HT-29 (cell line): ENCODE results near the gene PPIH. TPM values are rescaled to one million over a fixed set of nuclear protein-coding genes. Genes with fewer than 3 reads are reported as not detected.
A peak's percentile ranks its signal among the peaks of the same experiment; 100 is the strongest.
"Not testable (repeated sequence)": the region's sequence is repeated elsewhere in the genome, so short reads cannot be mapped to it uniquely, and the experiment has no call there.

Source experiments
- DNase-seq: peaks from one replicate; pipeline ENCODE4 v3.0.0-alpha.2; 2015; ENCODE audit warnings: low spot score
- total RNA-seq: library from RNA; depleted of rRNA; stranded (reverse); fragments of >200 nt; shearing (Covaris generic); gene quantifications from 2 replicates; pipeline ENCODE4 v1.2.3, GENCODE V29; 2014

Gene PPIH
- total RNA-seq, 1 experiment from 2014 or later = 61.7 TPM

DNA sequence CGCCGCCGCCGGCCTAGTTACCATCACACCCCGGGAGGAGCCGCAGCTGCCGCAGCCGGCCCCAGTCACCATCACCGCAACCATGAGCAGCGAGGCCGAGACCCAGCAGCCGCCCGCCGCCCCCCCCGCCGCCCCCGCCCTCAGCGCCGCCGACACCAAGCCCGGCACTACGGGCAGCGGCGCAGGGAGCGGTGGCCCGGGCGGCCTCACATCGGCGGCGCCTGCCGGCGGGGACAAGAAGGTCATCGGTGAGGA is 24.2 kb downstream of the PPIH start:
- not testable (repeated sequence) for DNase-seq

DNA sequence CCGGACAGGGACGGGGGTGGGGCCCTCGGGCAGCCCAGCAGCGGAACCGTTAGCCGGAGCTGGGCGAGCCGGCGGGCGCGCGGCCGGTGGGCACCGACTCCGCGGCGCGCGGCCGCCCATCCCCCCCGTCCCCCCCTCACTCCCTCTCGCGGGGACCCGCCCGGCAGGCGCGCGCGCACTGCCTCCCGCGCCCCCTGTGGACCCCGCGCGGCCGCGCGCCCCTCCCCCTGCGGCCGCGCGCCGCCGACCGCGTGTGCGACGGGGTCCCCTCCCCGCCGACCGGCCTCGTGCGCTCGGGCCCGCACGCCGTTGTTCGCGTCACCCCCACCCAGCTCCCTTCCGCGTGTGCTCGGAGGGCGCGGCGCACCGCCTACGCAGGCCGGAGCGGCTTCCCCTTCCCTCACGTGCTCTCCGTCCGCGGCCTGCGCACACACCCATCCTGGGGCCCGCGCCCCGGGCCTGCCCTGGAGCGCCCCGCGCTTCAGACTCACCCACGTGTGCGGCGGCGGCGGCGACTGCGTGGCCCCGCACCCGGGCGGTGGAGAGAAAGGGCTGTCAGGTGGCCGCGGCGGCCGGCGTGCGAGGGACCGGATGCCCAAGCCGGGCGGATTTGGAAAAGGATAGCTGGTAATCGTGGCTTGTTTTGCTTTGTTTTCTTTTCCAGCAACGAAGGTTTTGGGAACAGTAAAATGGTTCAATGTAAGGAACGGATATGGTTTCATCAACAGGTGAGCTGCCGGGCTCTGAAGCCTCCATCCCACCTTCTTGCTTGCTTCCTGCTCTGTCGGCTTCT is 24.7 kb downstream of the PPIH start:
- DNase-seq = peak; percentile 63

DNA sequence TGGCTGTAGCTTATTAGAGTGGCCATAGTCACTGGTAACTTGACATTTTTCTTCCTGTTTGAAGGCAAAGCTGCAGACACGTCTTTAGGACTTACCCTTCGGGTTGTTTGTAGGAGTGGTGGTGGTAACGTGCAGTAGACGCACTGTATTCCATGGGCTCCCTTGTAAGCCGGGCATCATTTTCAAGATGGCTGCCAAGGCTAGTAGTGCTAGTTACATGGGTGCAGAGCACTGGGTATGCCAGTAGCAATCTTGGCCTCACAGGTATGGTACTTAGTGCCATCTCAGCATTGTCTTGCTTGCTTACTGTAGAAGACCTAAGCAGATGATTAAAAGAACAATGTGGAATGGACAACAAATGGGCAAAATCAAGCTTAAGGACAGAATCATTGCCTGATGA is 25.9 kb downstream of the PPIH start:
- peak; percentile 44 for DNase-seq

DNA sequence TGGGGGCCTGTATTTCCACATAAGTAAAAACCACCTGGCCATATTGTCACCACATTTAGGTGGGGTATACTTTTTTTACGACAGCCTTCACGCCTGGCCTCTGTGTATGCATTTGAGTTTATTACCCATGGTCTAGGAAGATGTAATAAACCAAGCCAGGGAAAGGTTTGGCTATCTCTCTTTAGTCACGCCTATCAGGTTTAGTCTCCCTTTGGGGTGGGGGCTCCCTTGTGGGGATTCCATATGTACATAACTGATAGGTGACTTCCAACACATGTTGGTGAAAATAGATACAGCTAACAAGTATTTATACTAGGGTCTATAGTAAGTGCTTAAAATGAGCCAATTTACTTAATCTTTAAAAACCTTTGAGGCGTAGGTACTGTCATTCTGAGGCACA is 28.2 kb downstream of the PPIH start:
- DNase-seq = no peak

DNA sequence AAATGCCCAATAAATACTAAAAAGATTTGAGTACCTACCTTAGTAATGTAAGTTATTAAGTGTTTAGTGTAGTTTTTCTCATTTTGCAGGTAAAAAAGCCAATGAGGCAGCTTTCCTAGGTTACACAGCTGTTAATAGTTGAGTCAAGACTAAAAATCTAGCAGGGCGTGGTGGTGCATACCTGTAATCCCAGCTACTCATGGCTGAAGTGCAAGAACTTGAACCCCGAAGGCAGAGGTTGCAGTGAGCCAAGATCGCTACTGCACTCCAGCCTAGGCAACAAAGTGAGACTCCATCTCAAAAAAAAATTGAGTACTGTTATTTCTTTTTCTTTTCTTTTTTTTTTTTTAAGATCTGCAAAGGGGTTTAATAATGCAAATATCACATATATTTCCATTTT is 31.7 kb downstream of the PPIH start:
- no peak for DNase-seq

DNA sequence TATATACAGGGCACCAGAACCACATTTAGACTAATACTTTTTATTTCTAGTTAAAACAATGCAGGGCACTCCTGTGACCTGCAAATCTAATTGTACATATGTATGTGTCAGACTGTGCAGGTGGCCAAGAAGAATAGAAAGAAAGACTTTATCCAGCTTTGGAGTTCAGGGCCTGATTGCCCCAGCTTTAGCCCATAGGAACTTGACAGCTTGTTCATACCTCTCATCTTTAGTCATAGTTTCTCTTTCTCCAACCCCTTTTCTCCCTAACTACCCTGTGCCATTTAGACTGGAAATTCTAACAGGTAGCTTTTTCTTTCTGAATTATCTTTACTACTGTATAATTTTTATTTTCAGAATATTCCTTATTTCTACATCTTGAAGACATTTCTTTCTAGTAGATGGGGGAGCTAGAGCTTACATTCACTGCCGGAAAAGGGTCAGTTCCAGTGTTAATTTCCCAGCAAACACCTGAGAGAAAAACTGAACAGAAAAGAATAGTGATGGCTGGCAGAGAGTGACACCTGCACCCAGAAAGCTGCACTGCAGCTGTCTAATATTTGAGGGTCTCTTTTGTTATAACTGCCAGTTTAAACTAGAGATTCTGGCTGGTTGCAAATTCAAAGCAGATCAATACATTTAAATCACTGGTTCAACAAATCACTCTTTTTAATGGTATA is 32.4 kb downstream of the PPIH start:
- DNase-seq = no peak

DNA sequence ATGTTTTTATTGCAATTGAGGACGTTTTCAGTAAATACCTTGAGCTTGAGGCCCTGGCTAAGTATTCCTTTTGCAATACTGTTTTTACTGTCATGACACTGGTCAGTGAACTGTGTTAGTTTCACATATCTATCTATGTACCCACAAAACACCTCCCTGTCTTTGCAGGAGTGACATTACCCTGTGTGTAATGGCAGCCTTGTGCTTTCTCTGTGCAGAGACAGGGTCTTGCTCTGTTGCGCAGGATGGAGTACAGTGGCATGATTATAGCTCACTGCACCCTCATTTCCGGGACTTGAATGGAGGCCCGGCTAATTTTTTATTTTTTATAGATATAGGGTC is 32.9 kb downstream of the PPIH start:
- no peak for DNase-seq

DNA sequence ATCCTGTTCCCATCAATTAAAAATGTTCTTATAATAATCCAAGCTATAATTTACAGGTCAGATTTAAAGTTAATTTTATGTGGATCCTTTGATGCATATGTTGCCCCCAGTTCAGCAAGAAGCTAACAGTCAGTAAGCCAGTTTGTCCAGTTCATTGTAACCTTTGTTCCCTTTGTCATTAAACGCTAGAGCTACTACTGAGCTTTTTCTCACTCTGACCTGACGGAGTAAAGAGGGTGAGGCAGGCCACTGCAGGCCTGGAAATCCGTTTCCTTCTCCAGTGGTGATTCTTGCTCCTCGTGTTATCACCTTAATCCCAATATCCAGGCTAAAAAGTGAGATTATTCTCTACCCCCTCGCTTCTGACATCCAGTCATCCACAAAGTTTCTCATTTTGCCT is 34.2 kb downstream of the PPIH start:
- DNase-seq = peak; percentile 92

DNA sequence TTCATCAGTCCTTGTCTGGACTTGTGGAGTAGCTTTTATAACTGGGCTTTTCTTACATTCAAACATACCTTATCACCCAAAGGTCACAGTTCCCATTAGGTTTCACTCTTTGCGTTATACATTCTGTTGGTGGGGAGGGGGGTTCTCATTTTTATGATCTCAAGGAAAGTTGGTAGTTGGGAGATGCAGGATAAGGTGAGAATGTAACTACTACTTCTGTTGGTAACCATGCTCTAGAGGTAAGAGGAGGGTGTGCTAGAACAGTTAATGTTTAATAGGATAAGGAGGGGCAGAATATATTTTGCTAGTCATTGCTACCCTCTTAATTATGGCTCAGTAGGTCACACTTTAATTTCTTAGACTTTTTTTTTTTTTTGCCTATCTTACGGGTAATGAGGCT is 34.7 kb downstream of the PPIH start:
- no peak for DNase-seq

DNA sequence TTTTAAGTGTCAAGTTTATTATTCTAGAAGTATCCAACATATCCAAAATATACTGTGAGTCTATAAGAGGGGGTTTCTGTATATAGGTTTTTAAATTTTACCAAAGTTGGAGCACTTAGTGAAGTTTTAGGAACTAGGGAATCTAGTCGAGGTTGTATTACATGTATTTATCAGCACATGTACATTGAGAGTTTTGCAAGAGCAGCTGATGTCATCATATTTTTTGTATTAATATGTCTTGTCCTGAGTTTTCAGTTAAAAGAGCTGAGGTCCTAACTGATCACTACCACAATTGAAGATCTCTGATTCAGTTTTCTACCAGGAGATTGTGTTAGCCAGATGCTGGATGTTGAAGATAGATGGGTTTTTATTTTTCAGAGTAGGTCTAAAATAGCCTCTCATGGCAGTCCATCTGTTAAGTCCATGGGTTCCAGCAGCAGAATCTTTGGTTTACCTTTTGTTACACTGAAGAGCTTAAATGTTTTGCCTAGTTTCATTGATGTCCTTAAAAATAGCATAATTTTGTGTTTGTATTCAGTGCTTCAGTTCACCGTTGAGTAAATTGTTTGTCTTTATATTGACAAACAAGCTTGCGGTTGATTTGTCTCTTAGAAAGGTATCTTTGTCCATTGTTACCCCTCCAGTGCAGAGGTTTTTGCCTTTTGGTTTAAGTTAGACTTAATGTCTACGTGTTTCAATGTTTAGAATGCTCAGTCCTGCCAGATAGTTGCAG is 40.0 kb downstream of the PPIH start:
- DNase-seq = no peak

DNA sequence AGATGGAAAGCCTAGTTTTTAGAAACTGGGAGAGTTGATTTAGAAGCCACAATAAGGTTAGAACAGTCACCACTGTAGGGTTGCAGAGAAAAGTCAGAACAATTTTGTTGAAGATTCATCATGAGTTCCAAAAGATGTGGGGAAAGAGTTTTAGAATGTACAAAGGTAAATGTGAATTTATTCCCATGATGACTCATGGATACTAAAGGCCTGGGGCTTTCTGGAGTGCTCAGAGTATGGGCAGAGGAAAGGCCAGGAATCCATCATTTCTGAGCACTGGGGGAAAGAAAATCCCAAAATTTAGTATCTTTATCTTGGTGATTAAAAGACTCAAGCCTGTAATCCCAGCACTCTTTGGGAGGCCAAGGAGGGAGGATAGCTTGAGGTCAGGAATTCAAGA is 41.8 kb downstream of the PPIH start:
- DNase-seq = no peak

DNA sequence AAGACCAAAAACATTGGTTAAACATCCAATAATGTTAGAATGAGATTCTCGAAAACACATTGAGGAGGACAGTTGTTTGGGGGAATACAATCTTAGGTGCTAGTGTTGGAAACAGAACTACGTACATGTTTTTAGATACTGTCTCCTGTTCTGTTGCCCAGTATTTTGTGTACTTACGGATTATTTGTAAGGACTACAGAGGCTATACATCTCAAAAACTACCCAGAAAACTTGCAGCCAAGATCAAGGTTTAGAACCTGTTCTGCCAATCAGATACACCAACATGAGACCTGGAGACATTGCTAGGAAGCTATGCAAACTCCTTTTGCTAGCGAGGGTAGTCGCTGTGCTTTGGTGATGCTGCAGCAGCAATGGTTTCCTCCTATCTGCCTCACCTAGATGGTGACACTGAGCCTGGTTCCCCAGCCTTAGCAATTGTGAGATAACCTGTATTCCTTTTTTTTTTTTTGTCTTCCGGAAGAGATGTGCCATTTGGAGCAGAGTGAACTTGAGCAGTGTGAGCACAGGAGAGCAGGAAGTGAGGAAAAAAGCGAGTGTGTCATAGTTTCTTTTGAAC is 45.8 kb downstream of the PPIH start:
- DNase-seq = no peak

DNA sequence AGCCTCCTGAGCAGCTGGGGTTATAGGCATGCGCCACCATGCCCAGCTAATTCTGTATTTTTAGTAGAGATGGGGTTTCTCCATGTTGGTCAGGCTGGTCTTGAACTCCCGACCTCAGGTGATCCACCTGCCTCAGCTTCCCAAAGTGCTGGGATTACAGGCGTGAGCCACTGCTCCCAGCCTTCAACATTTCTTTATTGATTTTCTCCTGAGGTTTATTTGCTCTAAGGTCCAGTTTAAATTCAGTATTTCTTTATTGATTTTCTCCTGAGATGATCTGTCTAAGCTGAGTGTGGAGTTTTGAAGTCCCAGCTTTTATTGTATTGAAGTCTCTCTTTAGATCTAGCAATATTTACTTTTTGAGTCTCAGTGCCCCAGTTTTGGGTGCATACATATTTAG is 54.6 kb downstream of the PPIH start:
- not testable (repeated sequence) for DNase-seq

DNA sequence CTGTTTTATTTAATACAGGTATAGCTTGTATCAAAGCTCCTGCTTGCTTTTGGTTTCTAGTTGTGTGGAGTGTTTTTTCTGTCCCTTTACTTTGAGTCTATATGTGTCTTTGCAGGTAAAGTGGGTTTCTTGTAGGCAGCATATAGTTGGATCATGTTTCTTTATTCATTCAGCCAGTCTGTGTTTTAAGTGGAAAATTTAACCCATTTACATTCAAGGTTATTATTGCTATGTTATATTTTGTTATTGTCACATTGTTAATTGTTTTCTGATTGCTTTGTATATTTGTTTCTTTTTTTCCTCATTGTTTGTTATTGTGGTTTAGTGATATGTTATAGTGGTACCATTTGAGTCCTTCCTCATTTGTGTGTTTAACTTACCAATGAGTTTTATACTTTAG is 55.1 kb downstream of the PPIH start:
- no peak for DNase-seq

DNA sequence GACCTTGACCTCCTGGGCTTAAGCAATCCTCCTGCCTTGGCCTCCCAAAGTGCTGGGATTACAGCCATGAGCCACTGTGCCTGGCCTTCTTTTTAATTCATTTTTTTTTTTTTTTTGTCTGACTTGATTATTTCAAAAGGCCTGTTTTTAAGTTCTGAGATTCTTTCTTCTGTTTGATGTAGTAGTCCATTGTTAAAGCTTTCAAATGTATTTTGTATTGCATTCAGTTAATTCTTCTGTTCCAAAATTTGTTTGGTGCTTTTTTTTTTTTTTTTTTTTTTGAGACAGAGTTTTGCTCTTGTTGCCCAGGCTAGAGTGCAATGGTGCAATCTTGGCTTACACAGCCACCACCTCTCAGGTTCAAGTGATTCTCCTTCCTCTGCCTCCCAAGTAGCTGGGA is 56.2 kb downstream of the PPIH start:
- DNase-seq = not testable (repeated sequence)

DNA sequence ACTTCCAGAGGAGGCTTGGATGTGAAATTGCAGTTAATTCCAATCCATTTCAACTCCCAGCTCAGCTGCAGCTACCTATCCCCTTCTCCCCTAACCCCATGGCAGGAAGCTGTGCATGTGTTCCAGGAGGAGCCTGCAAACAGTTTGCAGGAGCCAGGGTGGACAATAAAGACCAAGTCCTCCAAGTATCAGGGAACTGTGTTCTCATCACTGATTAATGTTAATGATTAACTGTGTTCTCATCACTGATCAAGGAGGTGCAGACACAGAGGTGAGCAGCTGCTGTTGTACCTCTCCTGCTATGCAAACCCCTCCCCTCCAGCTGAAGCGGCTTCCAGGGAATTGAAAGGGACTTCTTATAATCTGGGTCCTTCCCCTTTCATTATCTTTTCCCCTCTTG is 62.6 kb downstream of the PPIH start:
- DNase-seq = peak; percentile 25

DNA sequence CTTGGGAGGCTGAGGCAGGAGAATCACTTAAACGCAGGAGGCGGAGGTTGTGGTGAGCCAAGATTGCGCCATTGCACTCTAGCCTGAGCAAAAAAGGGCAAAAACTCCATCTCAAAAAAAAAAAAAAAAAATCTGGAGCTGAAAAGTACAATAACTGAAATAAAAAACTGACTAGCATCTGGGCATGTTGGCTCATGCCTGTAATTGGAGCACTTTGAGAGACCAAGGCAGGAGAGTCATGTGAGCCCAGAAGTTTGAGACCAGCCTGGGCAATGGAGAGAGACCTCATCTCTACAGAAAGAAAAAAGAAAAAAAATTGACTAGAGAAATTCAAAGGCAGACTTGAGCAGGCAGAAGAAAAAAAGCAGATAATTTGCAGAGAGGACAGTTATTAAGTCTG is 63.7 kb downstream of the PPIH start:
- DNase-seq = no peak

DNA sequence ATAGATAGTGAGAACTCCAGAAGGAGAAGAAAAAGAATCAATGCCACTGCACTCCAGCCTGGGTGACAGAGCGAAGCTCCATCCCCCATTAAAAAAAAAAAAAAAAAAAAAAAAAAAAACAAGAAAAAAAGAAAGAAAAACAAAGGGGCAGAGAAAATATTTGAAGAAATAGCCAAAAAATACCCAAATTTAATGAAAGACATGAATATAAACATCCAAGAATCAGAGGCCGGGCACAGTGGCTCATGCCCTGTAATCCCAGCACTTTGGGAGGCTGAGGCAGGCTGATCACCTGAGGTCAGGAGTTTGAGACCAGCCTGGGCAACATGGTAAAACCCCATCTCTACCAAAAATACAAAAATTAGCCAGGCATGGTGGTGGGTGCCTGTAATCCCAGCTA is 64.2 kb downstream of the PPIH start:
- DNase-seq = not testable (repeated sequence)

DNA sequence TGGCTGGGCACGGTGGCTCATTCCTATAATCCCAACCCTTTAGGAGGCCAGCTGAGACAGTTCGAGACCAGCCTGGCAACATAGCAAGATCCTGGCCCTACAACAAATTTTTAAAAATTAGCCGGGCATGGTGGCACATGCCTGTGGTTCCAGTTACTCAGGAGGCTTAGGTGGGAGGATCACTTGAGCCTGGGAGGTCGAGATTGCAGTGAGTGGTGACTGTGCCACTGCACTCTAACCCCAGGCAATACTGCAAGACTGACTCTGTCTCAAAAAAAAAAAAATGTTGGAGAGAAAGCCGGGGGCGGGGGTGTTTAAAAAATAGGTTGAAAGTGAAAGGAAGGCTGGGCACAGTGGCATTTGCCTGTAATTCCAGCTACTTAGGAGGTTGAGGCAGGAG is 65.3 kb downstream of the PPIH start:
- no peak for DNase-seq

DNA sequence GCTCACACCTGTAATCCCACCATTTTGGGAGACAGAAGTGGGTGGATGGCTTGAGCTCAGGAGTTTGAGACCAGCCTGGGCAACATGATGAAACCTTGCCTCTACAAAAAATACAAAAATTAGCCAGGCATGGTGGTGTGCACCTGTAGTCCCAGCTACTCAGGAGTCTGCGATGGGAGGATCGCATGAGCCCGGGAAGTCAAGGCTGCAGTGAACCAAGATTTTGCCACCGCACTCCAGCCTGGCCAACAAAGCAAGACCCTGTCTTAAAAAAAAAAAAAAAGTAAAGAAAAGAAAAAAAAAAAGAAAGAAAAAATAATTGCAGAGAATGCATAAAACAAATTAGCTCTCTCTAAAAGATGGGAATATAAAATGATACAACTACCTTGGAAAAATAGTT is 67.6 kb downstream of the PPIH start:
- DNase-seq = not testable (repeated sequence)
